ENCODE measurements around the gene NOTUM.

DNA sequence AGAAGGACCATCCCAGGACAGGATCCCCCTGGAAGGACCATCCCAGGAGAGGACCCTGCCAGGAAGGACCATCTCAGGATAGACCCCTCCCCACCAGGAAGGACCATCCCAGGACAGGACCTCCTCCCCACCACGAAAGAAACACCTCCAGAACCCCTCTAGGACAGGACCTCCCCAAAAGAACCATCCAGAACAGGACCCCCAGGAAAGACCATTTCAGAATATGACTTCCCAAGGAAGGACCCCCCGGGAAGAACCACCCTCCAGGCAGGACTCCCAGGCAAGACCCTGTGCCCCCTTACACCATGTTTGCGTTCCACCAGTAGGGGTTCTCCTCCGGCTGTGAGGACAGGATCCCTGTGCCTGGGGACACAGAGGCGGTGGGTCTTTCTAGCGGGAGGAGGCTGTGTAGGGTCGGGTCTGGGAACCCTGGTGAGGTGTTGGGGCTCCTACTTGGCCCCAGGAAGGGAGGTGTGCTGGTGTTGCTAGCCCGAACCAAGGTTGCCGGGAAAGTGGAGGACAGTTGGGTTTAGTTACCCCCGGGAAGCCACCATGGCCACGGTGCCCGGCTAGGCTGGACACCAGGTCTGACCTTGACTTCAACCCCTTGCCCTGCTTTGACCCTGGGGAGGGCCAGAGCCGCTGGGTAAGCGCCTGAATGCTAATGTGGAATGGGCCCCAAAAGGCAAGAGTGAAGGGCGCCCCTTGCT is 2.2 kb downstream of the NOTUM start:
- TF ChIP-seq POLR2A (IDR thresholded peaks at IDR 0.05), result no peak
- TF ChIP-seq, protein P1, sequence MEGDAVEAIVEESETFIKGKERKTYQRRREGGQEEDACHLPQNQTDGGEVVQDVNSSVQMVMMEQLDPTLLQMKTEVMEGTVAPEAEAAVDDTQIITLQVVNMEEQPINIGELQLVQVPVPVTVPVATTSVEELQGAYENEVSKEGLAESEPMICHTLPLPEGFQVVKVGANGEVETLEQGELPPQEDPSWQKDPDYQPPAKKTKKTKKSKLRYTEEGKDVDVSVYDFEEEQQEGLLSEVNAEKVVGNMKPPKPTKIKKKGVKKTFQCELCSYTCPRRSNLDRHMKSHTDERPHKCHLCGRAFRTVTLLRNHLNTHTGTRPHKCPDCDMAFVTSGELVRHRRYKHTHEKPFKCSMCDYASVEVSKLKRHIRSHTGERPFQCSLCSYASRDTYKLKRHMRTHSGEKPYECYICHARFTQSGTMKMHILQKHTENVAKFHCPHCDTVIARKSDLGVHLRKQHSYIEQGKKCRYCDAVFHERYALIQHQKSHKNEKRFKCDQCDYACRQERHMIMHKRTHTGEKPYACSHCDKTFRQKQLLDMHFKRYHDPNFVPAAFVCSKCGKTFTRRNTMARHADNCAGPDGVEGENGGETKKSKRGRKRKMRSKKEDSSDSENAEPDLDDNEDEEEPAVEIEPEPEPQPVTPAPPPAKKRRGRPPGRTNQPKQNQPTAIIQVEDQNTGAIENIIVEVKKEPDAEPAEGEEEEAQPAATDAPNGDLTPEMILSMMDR (IDR thresholded peaks at IDR 0.05 in 4 of 5, conservative IDR thresholded peaks at IDR 0.05 in 1 of 5), result no peak

Data from gastrocnemius medialis (tissue), 4 donors.